Measurements from ENCODE around the gene MIPEP.

The MIPEP gene

GRCh38 chr13:23810685-23811240 is 78.4 kb downstream of the MIPEP start:
- DNase-seq (ENCODE audit: low read depth, low spot score), result no peak

GRCh38 chr13:23808803-23809202 is 80.4 kb downstream of the MIPEP start:
- no peak for DNase-seq (ENCODE audit: low read depth, low spot score)

- no peak for DNase-seq (ENCODE audit: low read depth, low spot score)
These were observed 82.2 kb downstream of the MIPEP start for GRCh38 chr13:23806874-23807526.

GRCh38 chr13:23805821-23806220 is 83.4 kb downstream of the MIPEP start:
- no peak for DNase-seq (ENCODE audit: low read depth, low spot score)

- no peak for DNase-seq (ENCODE audit: low read depth, low spot score)
These were observed 84.1 kb downstream of the MIPEP start for GRCh38 chr13:23805122-23805521.

GRCh38 chr13:23804166-23804565 is 85.0 kb downstream of the MIPEP start:
- DNase-seq (ENCODE audit: low read depth, low spot score), result no peak

- no peak for DNase-seq (ENCODE audit: low read depth, low spot score)
These were observed 88.1 kb downstream of the MIPEP start for GRCh38 chr13:23801141-23801540.

GRCh38 chr13:23799945-23800344 is 89.3 kb downstream of the MIPEP start:
- no peak for DNase-seq (ENCODE audit: low read depth, low spot score)

GRCh38 chr13:23797276-23797903 is 91.8 kb downstream of the MIPEP start:
- DNase-seq (ENCODE audit: low read depth, low spot score), result no peak

- no peak for DNase-seq (ENCODE audit: low read depth, low spot score)
These were observed 92.6 kb downstream of the MIPEP start for GRCh38 chr13:23796551-23796950.

- DNase-seq (ENCODE audit: low read depth, low spot score), result no peak
These were observed 94.7 kb downstream of the MIPEP start for GRCh38 chr13:23794267-23795161.

GRCh38 chr13:23793711-23794110 is 95.5 kb downstream of the MIPEP start:
- DNase-seq (ENCODE audit: low read depth, low spot score), result no peak

- no peak for DNase-seq (ENCODE audit: low read depth, low spot score)
These were observed 96.5 kb downstream of the MIPEP start for GRCh38 chr13:23792680-23793079.

- no peak for DNase-seq (ENCODE audit: low read depth, low spot score)
These were observed 98.5 kb downstream of the MIPEP start for GRCh38 chr13:23790577-23791170.

- DNase-seq (ENCODE audit: low read depth, low spot score), result no peak
These were observed 99.4 kb downstream of the MIPEP start for GRCh38 chr13:23789576-23790346.

GRCh38 chr13:23788459-23788858 is 100.7 kb downstream of the MIPEP start:
- no peak for DNase-seq (ENCODE audit: low read depth, low spot score)

GRCh38 chr13:23787464-23787863 is 101.7 kb downstream of the MIPEP start:
- no peak for DNase-seq (ENCODE audit: low read depth, low spot score)

- no peak for DNase-seq (ENCODE audit: low read depth, low spot score)
These were observed 102.6 kb downstream of the MIPEP start for GRCh38 chr13:23786607-23787006.

GRCh38 chr13:23778879-23779278 is 110.3 kb downstream of the MIPEP start:
- no peak for DNase-seq (ENCODE audit: low read depth, low spot score)

- DNase-seq (ENCODE audit: low read depth, low spot score), result no peak
These were observed 111.1 kb downstream of the MIPEP start for GRCh38 chr13:23778002-23778652.

GRCh38 chr13:23777575-23777870 is 111.7 kb downstream of the MIPEP start:
- DNase-seq (ENCODE audit: low read depth, low spot score), result no peak

All from activated naive CD8-positive, alpha-beta T cell treated with anti-CD3 and anti-CD28 coated beads, Interleukin-2, amount 50 U/mL, for 16 hours (primary cell).